Measurements from ENCODE around the gene RPS24.
"Not testable (repeated sequence)": the region's sequence is repeated elsewhere in the genome, so short reads cannot be mapped to it uniquely, and the experiment has no call there.

Gene RPS24

DNA sequence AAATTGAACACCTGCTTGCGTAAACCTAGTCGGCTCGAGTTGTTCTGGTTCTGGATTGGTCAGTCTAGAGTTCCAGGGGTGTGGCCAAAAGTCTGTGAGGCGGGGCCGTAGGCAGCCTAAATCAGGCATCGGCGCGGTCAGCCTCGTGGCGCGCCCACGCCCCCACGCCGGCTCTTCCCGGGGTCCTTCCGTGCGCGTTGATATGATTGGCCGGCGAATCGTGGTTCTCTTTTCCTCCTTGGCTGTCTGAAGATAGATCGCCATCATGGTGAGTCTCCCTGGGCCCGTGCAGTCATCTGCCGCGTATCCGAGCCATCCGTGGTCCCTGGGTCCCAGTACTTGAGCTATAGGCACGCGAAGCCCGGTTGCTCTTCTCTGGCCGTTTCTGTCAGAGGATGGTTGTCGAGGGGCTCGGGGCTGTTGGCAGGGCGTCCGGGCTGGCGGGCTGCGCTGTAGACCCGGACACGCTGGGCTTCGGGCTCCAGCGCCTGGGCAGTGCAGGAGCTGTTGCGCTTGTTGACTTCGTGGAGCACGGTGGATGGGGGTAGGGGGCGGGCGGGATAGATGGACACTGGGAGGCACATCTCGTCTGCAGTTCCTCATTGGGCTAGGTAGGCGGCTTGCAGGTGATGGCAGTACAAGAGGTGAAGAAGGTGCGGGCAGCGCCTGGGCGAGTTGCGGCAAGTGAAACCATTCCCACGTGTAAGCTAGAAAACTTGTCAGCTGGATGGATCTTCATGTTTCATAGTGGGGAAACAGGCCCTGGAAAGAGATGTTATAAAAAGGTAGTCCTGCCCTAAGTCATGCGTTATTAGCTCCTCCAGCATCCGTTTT lies at the start of gene RPS24:
Gene RPS24 (plus strand): TSS at position 227 of the 834 bp plus-strand sequence. CDS start 39 bp downstream, at position 266.
- TF ChIP-seq ZFX (IDR thresholded peaks at IDR 0.05; ENCODE audit: borderline replicate concordance): no peak
- TF ChIP-seq, protein P1, sequence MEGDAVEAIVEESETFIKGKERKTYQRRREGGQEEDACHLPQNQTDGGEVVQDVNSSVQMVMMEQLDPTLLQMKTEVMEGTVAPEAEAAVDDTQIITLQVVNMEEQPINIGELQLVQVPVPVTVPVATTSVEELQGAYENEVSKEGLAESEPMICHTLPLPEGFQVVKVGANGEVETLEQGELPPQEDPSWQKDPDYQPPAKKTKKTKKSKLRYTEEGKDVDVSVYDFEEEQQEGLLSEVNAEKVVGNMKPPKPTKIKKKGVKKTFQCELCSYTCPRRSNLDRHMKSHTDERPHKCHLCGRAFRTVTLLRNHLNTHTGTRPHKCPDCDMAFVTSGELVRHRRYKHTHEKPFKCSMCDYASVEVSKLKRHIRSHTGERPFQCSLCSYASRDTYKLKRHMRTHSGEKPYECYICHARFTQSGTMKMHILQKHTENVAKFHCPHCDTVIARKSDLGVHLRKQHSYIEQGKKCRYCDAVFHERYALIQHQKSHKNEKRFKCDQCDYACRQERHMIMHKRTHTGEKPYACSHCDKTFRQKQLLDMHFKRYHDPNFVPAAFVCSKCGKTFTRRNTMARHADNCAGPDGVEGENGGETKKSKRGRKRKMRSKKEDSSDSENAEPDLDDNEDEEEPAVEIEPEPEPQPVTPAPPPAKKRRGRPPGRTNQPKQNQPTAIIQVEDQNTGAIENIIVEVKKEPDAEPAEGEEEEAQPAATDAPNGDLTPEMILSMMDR (IDR thresholded peaks at IDR 0.05): no peak
- H3K27ac ChIP-seq: peak within 1 kb of the TSS; percentile 95

GRCh38 chr10:77984986-77985385 lies 48.7 kb upstream of the RPS24 start:
- no peak overlapping the region for H3K27ac ChIP-seq
- TF ChIP-seq, protein P1 (IDR thresholded peaks at IDR 0.05): no peak

- H3K27ac ChIP-seq: no peak overlapping the region
- TF ChIP-seq, protein P1 (IDR thresholded peaks at IDR 0.05): no peak
- no peak for TF ChIP-seq ZFX (IDR thresholded peaks at IDR 0.05; ENCODE audit: borderline replicate concordance)
Observed at GRCh38 chr10:77987671-77988255, 45.9 kb upstream of the RPS24 start.

DNA sequence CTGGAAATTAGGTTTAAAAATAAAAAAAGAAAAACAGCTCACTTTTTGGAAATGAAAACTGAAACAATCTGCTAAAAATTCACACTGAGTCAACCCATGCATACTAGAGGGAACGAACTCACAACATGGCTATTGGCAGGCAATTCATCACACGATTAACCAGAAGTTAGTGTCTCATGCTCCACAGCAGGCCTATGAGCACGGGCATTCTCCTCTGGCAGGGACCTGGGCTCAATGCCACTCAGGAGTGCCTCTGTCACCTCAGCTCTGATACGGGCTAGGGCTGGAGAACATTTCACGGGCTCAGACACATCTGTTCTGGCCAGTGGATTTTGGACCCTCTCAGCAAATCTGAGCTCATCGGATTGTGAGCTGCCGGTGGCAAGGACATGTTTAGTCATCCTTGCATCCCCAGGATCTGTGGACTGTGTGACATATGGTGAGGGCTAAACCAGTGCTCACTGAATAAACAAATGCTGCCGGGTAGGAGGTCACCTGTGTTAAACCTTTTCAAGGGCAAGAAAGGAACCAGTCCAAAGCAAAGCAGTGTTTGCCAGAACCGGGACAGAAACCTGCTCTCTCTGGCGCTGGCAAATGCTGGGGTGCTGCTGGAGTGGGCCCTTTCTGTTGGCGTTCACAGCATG lies 44.5 kb upstream of the RPS24 start:
- TF ChIP-seq, protein P1 (IDR thresholded peaks at IDR 0.05): no peak
- TF ChIP-seq ZFX (IDR thresholded peaks at IDR 0.05; ENCODE audit: borderline replicate concordance): no peak
- no peak overlapping the region for H3K27ac ChIP-seq

DNA sequence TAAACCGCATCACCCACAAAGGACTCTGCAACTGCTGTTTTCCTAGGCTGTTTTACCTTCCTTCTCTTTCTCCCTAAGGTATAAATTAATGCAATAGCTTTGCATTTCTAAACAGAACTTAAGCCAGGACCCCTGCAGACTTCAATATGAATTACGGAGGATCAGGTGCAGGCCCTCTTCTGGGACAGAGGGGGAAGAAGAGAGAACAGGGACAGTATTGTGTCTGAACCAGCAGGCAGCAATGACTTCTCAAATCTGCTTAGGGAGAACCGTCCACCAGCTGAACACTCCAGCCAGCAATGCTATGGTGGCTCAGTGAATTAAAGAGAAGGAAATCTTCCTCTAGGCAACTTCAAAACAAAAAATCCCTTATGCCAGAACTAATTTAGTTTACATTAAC lies 40.0 kb upstream of the RPS24 start:
- TF ChIP-seq, protein P1 (IDR thresholded peaks at IDR 0.05): no peak
- TF ChIP-seq ZFX (IDR thresholded peaks at IDR 0.05; ENCODE audit: borderline replicate concordance): no peak
- H3K27ac ChIP-seq: no peak overlapping the region

DNA sequence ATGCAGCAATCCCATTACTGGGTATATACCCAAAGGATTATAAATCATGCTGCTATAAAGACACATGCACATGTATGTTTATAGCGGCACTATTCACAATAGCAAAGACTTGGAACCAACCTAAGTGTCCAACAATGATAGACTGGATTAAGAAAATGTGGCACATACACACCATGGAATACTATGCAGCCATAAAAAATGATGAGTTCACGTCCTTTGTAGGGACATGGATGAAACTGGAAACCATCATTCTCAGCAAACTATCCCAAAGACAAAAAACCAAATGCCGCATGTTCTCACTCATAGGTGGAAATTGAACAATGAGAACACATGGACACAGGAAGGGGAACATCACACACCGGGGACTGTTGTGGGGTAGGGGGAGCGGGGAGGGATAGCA lies 34.9 kb upstream of the RPS24 start:
- H3K27ac ChIP-seq: not testable (repeated sequence)

DNA sequence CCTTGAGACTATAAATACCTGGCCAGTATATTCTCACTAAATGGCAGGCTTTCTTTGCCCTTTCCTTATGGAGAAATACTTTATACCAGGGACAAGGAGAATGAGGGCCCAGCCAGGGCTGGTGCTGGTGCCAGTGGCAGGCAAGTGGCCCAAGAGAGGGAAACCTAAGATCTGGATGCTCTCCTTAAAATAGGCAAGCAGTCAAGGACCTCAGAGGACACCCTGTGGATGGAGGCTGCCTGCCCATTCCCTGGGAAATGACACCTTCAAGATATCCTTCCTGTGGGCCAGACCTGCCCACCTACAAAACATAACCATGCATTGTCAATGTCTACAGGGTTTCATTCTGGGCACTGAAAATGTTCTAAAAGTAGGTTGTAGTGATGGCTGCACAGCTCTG lies 33.5 kb upstream of the RPS24 start:
- H3K27ac ChIP-seq: no peak overlapping the region
- no peak for TF ChIP-seq ZFX (IDR thresholded peaks at IDR 0.05; ENCODE audit: borderline replicate concordance)
- TF ChIP-seq, protein P1 (IDR thresholded peaks at IDR 0.05): no peak

Data from 22Rv1 (cell line).